Measurements from ENCODE around the gene RNF4. TPM values are rescaled to one million over a fixed set of nuclear protein-coding genes. Genes with fewer than 3 reads are reported as not detected.

The RNF4 gene
- total RNA-seq, 1 donor from 2014 or later, result 77.2 TPM

DNA sequence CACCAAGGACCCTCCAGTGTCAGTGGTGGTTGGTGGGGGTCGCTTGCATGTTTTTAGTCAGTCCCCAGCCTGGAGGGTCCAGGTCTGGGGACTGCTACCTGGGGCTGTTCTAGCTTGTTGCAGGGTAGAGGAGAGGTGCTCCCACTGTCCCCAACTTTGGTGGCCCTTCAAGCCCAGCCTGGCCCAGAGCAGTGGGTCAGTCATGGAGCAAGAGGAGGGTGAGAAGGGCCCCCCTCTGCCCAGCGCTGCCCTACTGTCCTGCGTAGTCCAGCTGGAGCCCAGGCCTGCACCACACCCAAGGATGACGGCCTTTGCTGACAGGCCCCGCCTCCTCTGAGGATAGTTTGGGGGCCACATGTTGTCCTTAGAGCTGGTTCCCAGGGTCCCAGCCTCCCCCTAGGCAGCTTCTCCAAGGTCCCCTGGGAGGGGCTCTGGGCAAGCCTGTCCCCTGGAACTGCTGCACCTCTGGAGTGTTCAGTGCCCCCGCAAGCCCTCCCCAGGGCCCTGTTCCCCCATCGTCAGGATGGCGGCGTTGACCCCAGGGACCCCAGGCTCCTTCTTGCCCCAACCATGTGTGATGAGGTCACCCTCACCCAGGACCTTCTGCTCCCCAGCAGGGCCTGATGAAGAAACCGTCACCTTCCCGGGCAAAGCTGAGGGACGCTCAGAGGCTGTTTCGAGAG is 43.4 kb upstream of the RNF4 start:
- Histone ChIP-seq H3K4me3 (ENCODE audit: insufficient read depth, low read depth, low read length) (no peak overlapping the region), H3K4me2 (ENCODE audit: low read length) (no peak overlapping the region), H4K20me1 (ENCODE audit: insufficient read depth, low read length) (no peaks in the 10 kb centered on the region), H3K9ac (ENCODE audit: low read length) (no peak overlapping the region), H3K9me3 (ENCODE audit: insufficient read depth, low read depth, low read length) (no peaks in the 10 kb centered on the region), H3K27ac (ENCODE audit: low read depth, low read length) (no peak overlapping the region), H2AFZ (ENCODE audit: low read depth, low read length) (no peak overlapping the region), H3K79me2 (ENCODE audit: insufficient read depth, low read length) (no peaks in the 10 kb centered on the region), H3K36me3 (ENCODE audit: insufficient read depth, low read length) (no peaks in the 10 kb centered on the region), H3K4me1 (ENCODE audit: insufficient read depth, low read length) (no peaks in the 10 kb centered on the region), H3K27me3 (ENCODE audit: insufficient read depth, low read length) (peaks cover 15% of the 10 kb centered on the region)
- Mint-ChIP-seq H3K36me3 (ENCODE audit: low read depth, unreplicated experiment) (no peaks in the 10 kb centered on the region), H3K4me3 (ENCODE audit: unreplicated experiment) (no peak overlapping the region), H3K4me1 (ENCODE audit: low read depth, unreplicated experiment) (peaks cover 3% of the 10 kb centered on the region), H3K27ac (ENCODE audit: unreplicated experiment) (no peak overlapping the region), H3K9me3 (ENCODE audit: unreplicated experiment) (no peaks in the 10 kb centered on the region), H3K27me3 (ENCODE audit: low read depth, unreplicated experiment) (peaks cover 53% of the 10 kb centered on the region)
- no peak for DNase-seq (ENCODE audit: low read depth)
- TF ChIP-seq, protein P1, sequence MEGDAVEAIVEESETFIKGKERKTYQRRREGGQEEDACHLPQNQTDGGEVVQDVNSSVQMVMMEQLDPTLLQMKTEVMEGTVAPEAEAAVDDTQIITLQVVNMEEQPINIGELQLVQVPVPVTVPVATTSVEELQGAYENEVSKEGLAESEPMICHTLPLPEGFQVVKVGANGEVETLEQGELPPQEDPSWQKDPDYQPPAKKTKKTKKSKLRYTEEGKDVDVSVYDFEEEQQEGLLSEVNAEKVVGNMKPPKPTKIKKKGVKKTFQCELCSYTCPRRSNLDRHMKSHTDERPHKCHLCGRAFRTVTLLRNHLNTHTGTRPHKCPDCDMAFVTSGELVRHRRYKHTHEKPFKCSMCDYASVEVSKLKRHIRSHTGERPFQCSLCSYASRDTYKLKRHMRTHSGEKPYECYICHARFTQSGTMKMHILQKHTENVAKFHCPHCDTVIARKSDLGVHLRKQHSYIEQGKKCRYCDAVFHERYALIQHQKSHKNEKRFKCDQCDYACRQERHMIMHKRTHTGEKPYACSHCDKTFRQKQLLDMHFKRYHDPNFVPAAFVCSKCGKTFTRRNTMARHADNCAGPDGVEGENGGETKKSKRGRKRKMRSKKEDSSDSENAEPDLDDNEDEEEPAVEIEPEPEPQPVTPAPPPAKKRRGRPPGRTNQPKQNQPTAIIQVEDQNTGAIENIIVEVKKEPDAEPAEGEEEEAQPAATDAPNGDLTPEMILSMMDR (IDR thresholded peaks at IDR 0.05; ENCODE audit: insufficient read depth, low read depth, low read length), result no peak
- no peak for TF ChIP-seq EZH2 (IDR thresholded peaks at IDR 0.05; ENCODE audit: insufficient read depth, low read length)
- FAIRE-seq, result no peak

DNA sequence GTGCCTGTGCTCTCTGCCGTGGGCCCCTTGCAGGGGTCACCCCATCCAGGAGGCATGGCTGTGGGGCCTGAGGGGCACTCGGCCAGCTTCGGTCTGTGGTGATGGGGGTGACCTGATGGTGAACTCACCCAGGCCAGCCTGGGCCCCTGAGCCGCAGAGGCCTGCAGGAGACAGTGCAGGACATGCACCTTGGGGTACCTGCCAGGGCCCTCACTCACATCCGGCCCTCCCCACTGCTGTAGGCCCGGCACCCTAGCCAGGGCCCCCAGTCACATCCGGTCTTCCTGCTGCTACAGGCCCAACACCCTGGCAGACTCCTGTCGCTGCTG is 42.9 kb upstream of the RNF4 start:
- H3K4me3 ChIP-seq (ENCODE audit: insufficient read depth, low read depth, low read length), result no peak overlapping the region
- H3K9me3 ChIP-seq (ENCODE audit: insufficient read depth, low read depth, low read length), result no peaks in the 10 kb centered on the region
- no peak overlapping the region for H3K4me3 Mint-ChIP-seq (ENCODE audit: unreplicated experiment)
- H3K27ac ChIP-seq (ENCODE audit: low read depth, low read length), result no peak overlapping the region
- no peak overlapping the region for H3K27ac Mint-ChIP-seq (ENCODE audit: unreplicated experiment)
- DNase-seq (ENCODE audit: low read depth) (no peak), FAIRE-seq (no peak)
- no peaks in the 10 kb centered on the region for H3K4me1 ChIP-seq (ENCODE audit: insufficient read depth, low read length)
- H3K79me2 ChIP-seq (ENCODE audit: insufficient read depth, low read length), result no peaks in the 10 kb centered on the region
- H3K27me3 ChIP-seq (ENCODE audit: insufficient read depth, low read length), result peaks cover 10% of the 10 kb centered on the region
- no peaks in the 10 kb centered on the region for H3K36me3 Mint-ChIP-seq (ENCODE audit: low read depth, unreplicated experiment)
- peaks cover 3% of the 10 kb centered on the region for H3K4me1 Mint-ChIP-seq (ENCODE audit: low read depth, unreplicated experiment)
- no peak overlapping the region for H2AFZ ChIP-seq (ENCODE audit: low read depth, low read length)
- H4K20me1 ChIP-seq (ENCODE audit: insufficient read depth, low read length), result no peaks in the 10 kb centered on the region
- no peaks in the 10 kb centered on the region for H3K9me3 Mint-ChIP-seq (ENCODE audit: unreplicated experiment)
- no peak overlapping the region for H3K9ac ChIP-seq (ENCODE audit: low read length)
- H3K27me3 Mint-ChIP-seq (ENCODE audit: low read depth, unreplicated experiment), result peaks cover 48% of the 10 kb centered on the region
- TF ChIP-seq, protein P1 (IDR thresholded peaks at IDR 0.05; ENCODE audit: insufficient read depth, low read depth, low read length), result no peak
- no peak for TF ChIP-seq EZH2 (IDR thresholded peaks at IDR 0.05; ENCODE audit: insufficient read depth, low read length)
- no peaks in the 10 kb centered on the region for H3K36me3 ChIP-seq (ENCODE audit: insufficient read depth, low read length)
- no peak overlapping the region for H3K4me2 ChIP-seq (ENCODE audit: low read length)

DNA sequence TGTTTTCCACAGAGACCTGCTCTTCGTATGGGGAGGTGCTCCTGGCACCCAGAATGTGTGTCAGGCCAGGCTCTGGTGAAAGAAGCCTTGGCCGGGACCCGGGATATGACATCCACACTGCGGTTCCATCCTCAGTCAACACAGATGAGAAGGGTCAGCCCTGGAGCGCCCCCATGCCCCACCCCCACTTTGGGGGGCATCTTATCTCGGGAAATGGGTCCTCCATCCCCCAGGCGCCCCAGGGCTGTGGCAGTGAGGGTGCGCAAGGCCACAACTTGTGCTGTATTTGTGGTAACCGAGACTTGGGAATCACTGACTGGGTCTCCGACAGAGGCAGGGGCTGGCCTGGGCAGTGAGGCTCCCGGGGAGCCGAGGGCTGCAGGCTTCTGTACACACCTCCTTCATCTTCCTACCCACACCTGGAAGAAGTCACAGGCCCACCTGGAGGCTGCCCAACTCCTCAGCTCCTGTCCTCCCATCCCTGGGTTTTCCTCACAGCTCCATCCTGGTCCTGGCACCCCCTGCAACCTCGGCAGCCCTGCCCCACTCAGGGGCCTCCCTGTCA is 42.1 kb upstream of the RNF4 start:
- H3K4me3 Mint-ChIP-seq (ENCODE audit: unreplicated experiment), result no peak overlapping the region
- DNase-seq (ENCODE audit: low read depth), result no peak
- no peak overlapping the region for H2AFZ ChIP-seq (ENCODE audit: low read depth, low read length)
- H3K4me1 Mint-ChIP-seq (ENCODE audit: low read depth, unreplicated experiment), result peaks cover 3% of the 10 kb centered on the region
- H3K9me3 Mint-ChIP-seq (ENCODE audit: unreplicated experiment), result no peaks in the 10 kb centered on the region
- no peaks in the 10 kb centered on the region for H3K36me3 ChIP-seq (ENCODE audit: insufficient read depth, low read length)
- no peaks in the 10 kb centered on the region for H3K36me3 Mint-ChIP-seq (ENCODE audit: low read depth, unreplicated experiment)
- no peaks in the 10 kb centered on the region for H3K4me1 ChIP-seq (ENCODE audit: insufficient read depth, low read length)
- H3K27me3 ChIP-seq (ENCODE audit: insufficient read depth, low read length), result peaks cover 10% of the 10 kb centered on the region
- H3K27me3 Mint-ChIP-seq (ENCODE audit: low read depth, unreplicated experiment), result peaks cover 41% of the 10 kb centered on the region
- no peak for TF ChIP-seq EZH2 (IDR thresholded peaks at IDR 0.05; ENCODE audit: insufficient read depth, low read length)
- TF ChIP-seq, protein P1 (IDR thresholded peaks at IDR 0.05; ENCODE audit: insufficient read depth, low read depth, low read length), result no peak
- H3K27ac ChIP-seq (ENCODE audit: low read depth, low read length), result no peak overlapping the region
- H3K27ac Mint-ChIP-seq (ENCODE audit: unreplicated experiment), result no peak overlapping the region
- no peaks in the 10 kb centered on the region for H4K20me1 ChIP-seq (ENCODE audit: insufficient read depth, low read length)
- no peaks in the 10 kb centered on the region for H3K9me3 ChIP-seq (ENCODE audit: insufficient read depth, low read depth, low read length)
- H3K9ac ChIP-seq (ENCODE audit: low read length), result no peak overlapping the region
- H3K79me2 ChIP-seq (ENCODE audit: insufficient read depth, low read length), result no peaks in the 10 kb centered on the region
- no peak overlapping the region for H3K4me2 ChIP-seq (ENCODE audit: low read length)
- FAIRE-seq, result no peak
- H3K4me3 ChIP-seq (ENCODE audit: insufficient read depth, low read depth, low read length), result no peak overlapping the region
